HPDE6-E6E7 (cell line): ENCODE measurements around the gene AEN.
A peak's percentile ranks its signal among the peaks of the same experiment; 100 is the strongest.

Source experiments
- DNase-seq: peaks from one replicate; pipeline ENCODE4 v3.0.0; 2011; ENCODE audit warnings: missing footprints; ENCODE audit errors: extremely low spot score

The AEN gene

GRCh38 chr15:88620995-88621772 is at the start of gene AEN:
Gene AEN (plus strand): TSS chr15:88621340. CDS start chr15:88626210, 4,870 bp downstream.
- peak; percentile 97 for DNase-seq

GRCh38 chr15:88571852-88572259 is 49.3 kb upstream of the AEN start:
- DNase-seq, result no peak

- no peak for DNase-seq
Observed at GRCh38 chr15:88574077-88574476, 47.1 kb upstream of the AEN start.

GRCh38 chr15:88574655-88575054 is 46.5 kb upstream of the AEN start:
- no peak for DNase-seq

GRCh38 chr15:88579322-88579721 is 41.8 kb upstream of the AEN start:
- DNase-seq, result no peak

GRCh38 chr15:88580532-88580931 is 40.6 kb upstream of the AEN start:
- DNase-seq, result no peak

- no peak for DNase-seq
Observed at GRCh38 chr15:88586401-88587162, 34.6 kb upstream of the AEN start.

GRCh38 chr15:88590759-88591158 is 30.4 kb upstream of the AEN start:
- no peak for DNase-seq

- no peak for DNase-seq
Observed at GRCh38 chr15:88591384-88591783, 29.8 kb upstream of the AEN start.

- DNase-seq, result no peak
Observed at GRCh38 chr15:88603885-88604284, 17.3 kb upstream of the AEN start.

GRCh38 chr15:88604381-88605188 is 16.6 kb upstream of the AEN start:
- DNase-seq, result no peak

- DNase-seq, result no peak
Observed at GRCh38 chr15:88605189-88606069, 15.7 kb upstream of the AEN start.

- no peak for DNase-seq
Observed at GRCh38 chr15:88606070-88606794, 14.9 kb upstream of the AEN start.

GRCh38 chr15:88607951-88608350 is 13.2 kb upstream of the AEN start:
- DNase-seq, result no peak

GRCh38 chr15:88608607-88609181 is 12.4 kb upstream of the AEN start:
- DNase-seq, result no peak

- DNase-seq, result no peak
Observed at GRCh38 chr15:88609344-88610090, 11.6 kb upstream of the AEN start.

- DNase-seq, result no peak
Observed at GRCh38 chr15:88610701-88611231, 10.4 kb upstream of the AEN start.

GRCh38 chr15:88612186-88612796 is 8.8 kb upstream of the AEN start:
- no peak for DNase-seq
